HepG2 (cell line): ENCODE results near the gene MIA3. TPM values are rescaled to one million over a fixed set of nuclear protein-coding genes. Genes with fewer than 3 reads are reported as not detected.

Experiments used
- ATAC-seq: fragments of 200-7000 bp; cut with Tn5 transposase; 3 replicates; pipeline ENCODE4 v1.9.1; 2020; ENCODE audit warnings: mild to moderate bottlenecking, moderate library complexity
- BruUV-seq: library from RNA; stranded (reverse); fragments of 400-500 nt; replicated peaks from 2 replicates; lab custom pipeline; 2021; lab: Mats Ljungman, UMichigan
- CTCF ChIA-PET: fragments of 300-600 bp; formaldehyde crosslinking; extraction: SDS; loops from one replicate; lab custom pipeline; 2021; ENCODE audit warnings: low total read pairs, inconsistent platforms, low intra/inter-chr PET ratio; lab: Yijun Ruan, JAX
- POLR2A ChIA-PET: fragments of 350-600 bp; sonication (Branson Sonifier 250); formaldehyde crosslinking; loops from one replicate; lab custom pipeline; 2020; ENCODE audit warnings: antibody characterized with exemption, inconsistent platforms; lab: Yijun Ruan, JAX
- DNase-seq: peaks from one replicate; pipeline ENCODE4 v3.0.0-alpha.2; 2015; ENCODE audit warnings: low spot score
- FAIRE-seq: peaks from 3 replicates; lab custom pipeline; 2011; peaks lifted over from hg19 to GRCh38; lab: Jason Lieb, UNC
- H2AFZ ChIP-seq: one replicate; pipeline ENCODE4 v1.6.1; 2011; ENCODE audit warnings: low read length, inconsistent platforms
- H3K27ac ChIP-seq: fragments of 300-600 bp; 3 replicates; pipeline ENCODE4 v1.8.0; 2011; ENCODE audit warnings: mixed run types, mild to moderate bottlenecking, mixed read lengths, low read length, inconsistent platforms; ENCODE audit not compliant: insufficient read depth; ENCODE audit errors: extremely low read length
- H3K27me3 ChIP-seq, 2 experiments: fragments of 200-600 bp in 1 of 2; 2 replicates in 1 of 2; 3 replicates in 1 of 2; pipeline versions ENCODE4 v1.6.0 to v1.8.0; 2011; ENCODE audit warnings: low read length in 2 of 2, mild to moderate bottlenecking in 2 of 2, moderate library complexity in 2 of 2, inconsistent platforms in 1 of 2; ENCODE audit not compliant: insufficient read depth in 2 of 2, control insufficient read depth in 1 of 2
- H3K36me3 ChIP-seq, 2 experiments: fragments of 200-600 bp in 1 of 2; replicated peaks in 1 of 2; 2 replicates in 1 of 2; 3 replicates in 1 of 2; pipeline versions ENCODE4 v1.5.1 to v1.8.0; 2011; ENCODE audit warnings: low read length in 2 of 2, inconsistent platforms in 1 of 2; ENCODE audit not compliant: insufficient read depth in 2 of 2, control insufficient read depth in 1 of 2
- H3K4me1 ChIP-seq: 2 replicates; pipeline ENCODE4 v1.5.1; 2012; ENCODE audit warnings: low read length, inconsistent platforms; ENCODE audit not compliant: insufficient read depth
- H3K4me2 ChIP-seq: 2 replicates; pipeline ENCODE4 v1.6.0; 2011; ENCODE audit warnings: low read depth, low read length, inconsistent platforms
- H3K4me3 ChIP-seq, 3 experiments: fragments of 200-600 bp in 1 of 3; sonication (generic), shearing (Covaris generic) in 1 of 3; replicated peaks in 1 of 3; 2 replicates each; pipeline ENCODE4 v1.5.1; 2011 to 2016; ENCODE audit warnings: low read length in 3 of 3, inconsistent platforms in 2 of 3, low read depth in 2 of 3, mild to moderate bottlenecking in 2 of 3, control low read depth in 1 of 3, mixed read lengths in 1 of 3; ENCODE audit not compliant: insufficient read depth in 1 of 3
- H3K79me2 ChIP-seq: one replicate; pipeline ENCODE4 v1.6.1; 2011; ENCODE audit warnings: low read length, inconsistent platforms; ENCODE audit not compliant: insufficient read depth
- H3K9ac ChIP-seq: 2 replicates; pipeline ENCODE4 v1.6.0; 2011; ENCODE audit warnings: mild to moderate bottlenecking, low read depth, low read length, inconsistent platforms; ENCODE audit not compliant: insufficient read depth
- H3K9me3 ChIP-seq: 2 replicates; pipeline ENCODE4 v1.5.1; 2012; ENCODE audit warnings: mild to moderate bottlenecking, low read length
- H4K20me1 ChIP-seq: 2 replicates; pipeline ENCODE4 v1.6.0; 2011; ENCODE audit warnings: inconsistent platforms, mild to moderate bottlenecking, low read length, moderate library complexity; ENCODE audit not compliant: insufficient read depth
- CREM ChIP-seq, 2 experiments: sonication (generic) in 1 of 2; formaldehyde crosslinking in 1 of 2; IDR thresholded peaks; 2 replicates each; pipeline versions ENCODE4 v1.4.0 to v1.6.1; 2016 to 2020; ENCODE audit warnings: antibody characterized with exemption in 1 of 2, mild to moderate bottlenecking in 1 of 2, missing genetic modification reagents in 1 of 2
- DR1 ChIP-seq: sonication (generic); formaldehyde crosslinking; IDR thresholded peaks from 2 replicates; pipeline ENCODE4 v1.8.0; 2021; ENCODE audit warnings: mild to moderate bottlenecking, missing genetic modification reagents, inconsistent platforms
- FOXK2 ChIP-seq: fragments of 450-650 bp; IDR thresholded peaks from 2 replicates; pipeline ENCODE4 v1.6.1; 2016
- HOXA7 ChIP-seq: sonication (generic); formaldehyde crosslinking; IDR thresholded peaks from 2 replicates; pipeline ENCODE4 v1.8.1; 2022; ENCODE audit warnings: mild to moderate bottlenecking, missing genetic modification reagents, moderate library complexity
- MTF1 ChIP-seq: sonication (generic); formaldehyde crosslinking; IDR thresholded peaks from 2 replicates; pipeline ENCODE4 v1.5.0; 2020; ENCODE audit warnings: missing genetic modification reagents
- RBM39 ChIP-seq: fragments of 200-400 bp; formaldehyde crosslinking; IDR thresholded peaks from one replicate; pipeline ENCODE4 v1.6.1; 2018; ENCODE audit warnings: antibody characterized with exemption, mild to moderate bottlenecking, low read depth, low read length; ENCODE audit not compliant: poor library complexity, severe bottlenecking
- TAF1 ChIP-seq: sonication (generic); formaldehyde crosslinking; IDR thresholded peaks from 2 replicates; pipeline ENCODE4 v1.4.0; 2020; ENCODE audit warnings: missing genetic modification reagents
- TBP ChIP-seq: sonication (generic); formaldehyde crosslinking; IDR thresholded peaks from 2 replicates; pipeline ENCODE4 v1.5.0; 2020; ENCODE audit warnings: missing genetic modification reagents
- TEAD2 ChIP-seq: sonication (generic); formaldehyde crosslinking; IDR thresholded peaks from 2 replicates; pipeline ENCODE4 v1.9.0; 2021; ENCODE audit warnings: missing genetic modification reagents
- ZFYVE20 ChIP-seq: sonication (generic); formaldehyde crosslinking; IDR thresholded peaks from 2 replicates; pipeline ENCODE4 v1.8.0; 2023; ENCODE audit warnings: low read depth, mild to moderate bottlenecking, moderate library complexity, missing genetic modification reagents, borderline replicate concordance
- ZNF34 ChIP-seq: sonication (generic); formaldehyde crosslinking; IDR thresholded peaks from 2 replicates; pipeline ENCODE4 v1.4.0; 2020; ENCODE audit warnings: mild to moderate bottlenecking, missing genetic modification reagents, borderline replicate concordance
- ZNF44 ChIP-seq: sonication (generic); formaldehyde crosslinking; IDR thresholded peaks from 2 replicates; pipeline ENCODE4 v1.5.1; 2020; ENCODE audit warnings: mild to moderate bottlenecking, missing genetic modification reagents
- ZNF644 ChIP-seq: IDR thresholded peaks from 2 replicates; pipeline ENCODE4 v1.6.1; 2016; ENCODE audit warnings: low read depth
- ZSCAN12 ChIP-seq: sonication (generic); formaldehyde crosslinking; IDR thresholded peaks from 2 replicates; pipeline ENCODE4 v1.9.0; 2021; ENCODE audit warnings: mild to moderate bottlenecking, missing genetic modification reagents
- WGBS: methylation state at CpG from one replicate; pipeline ENCODE4 v1.1.6; 2017; ENCODE audit warnings: low lambda C conversion rate; 5-methylcytosine and 5-hydroxymethylcytosine counted together
- in situ Hi-C: cut with HindIII; loops from 2 replicates; pipeline ENCODE4 v1.10.0; 2017; ENCODE audit warnings: low pct_unique_long_range_greater_than_20kb; ENCODE audit not compliant: extremely low pct_ligation_motif_present
- intact Hi-C: fragments of 100-400 bp; cut with micrococcal nuclease; formaldehyde crosslinking; loops from one replicate; pipeline ENCODE4 v1.10.0; 2022; ENCODE audit not compliant: unreplicated experiment
- polyA plus RNA-seq, 8 experiments: library from polyadenylated mRNA; depleted of rRNA in 3 of 8; stranded (reverse) in 7 of 8; unstranded in 1 of 8; fragments of >200 nt; fragmentation: Illumina TruSeq in 4 of 8; extraction: Trizol in 4 of 8; gene quantifications; 2 replicates each; pipeline versions ENCODE4 v1.2.1 to v1.2.3, GENCODE V29; 2011 to 2016; ENCODE audit warnings: low read depth in 4 of 8, missing spikeins in 1 of 8, mixed read lengths in 1 of 8; ENCODE audit not compliant: insufficient read depth in 1 of 8
- total RNA-seq, 5 experiments: library from RNA; depleted of rRNA; stranded (reverse); fragments of >200 nt; fragmentation: Illumina TruSeq; extraction: Trizol; gene quantifications; 2 replicates each; pipeline ENCODE4 v1.2.3, GENCODE V29; 2016; ENCODE audit warnings: low read depth in 1 of 5
- TF ChIP-seq, protein P1 (sequence below): sonication (generic); formaldehyde crosslinking; IDR thresholded peaks from 2 replicates; pipeline ENCODE4 v1.9.0; 2022; ENCODE audit warnings: missing genetic modification reagents, mild to moderate bottlenecking, borderline replicate concordance
- TF ChIP-seq, protein P2 (sequence below): sonication (generic); formaldehyde crosslinking; IDR thresholded peaks from 2 replicates; pipeline ENCODE4 v1.5.0; 2020; ENCODE audit warnings: mild to moderate bottlenecking, missing genetic modification reagents, borderline replicate concordance
- TF ChIP-seq, protein P3 (sequence below): sonication (generic); formaldehyde crosslinking; conservative IDR thresholded peaks from 2 replicates; pipeline ENCODE4 v1.8.0; 2022; ENCODE audit warnings: mild to moderate bottlenecking, moderate library complexity, missing genetic modification reagents

The MIA3 gene
- total and polyA plus RNA-seq, 2 of the 13 experiments (the other 11 are each of a cell fraction or from before 2014, with no cell fraction given) = 45.6 to 48.7 TPM

DNA sequence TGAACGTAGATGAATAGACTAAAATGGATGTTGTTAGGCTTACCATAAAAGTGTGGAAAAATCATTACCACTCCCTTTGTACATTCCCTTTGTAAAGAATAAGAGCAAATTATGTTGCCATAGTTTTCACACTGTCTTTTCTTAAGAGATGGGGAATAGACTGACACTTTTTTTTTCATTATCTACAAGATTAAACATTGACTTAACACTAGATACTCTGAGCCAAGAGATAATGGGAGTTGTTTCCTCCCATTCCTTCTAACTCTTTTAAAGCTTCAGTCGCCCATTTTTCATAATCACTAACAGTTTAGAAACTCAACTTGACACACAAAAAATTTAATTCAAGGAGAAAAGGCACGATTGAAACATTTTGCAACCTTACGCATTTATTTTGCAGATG, 84.3 kb downstream of the MIA3 start:
- Histone ChIP-seq H3K4me1 (no peaks in the 10 kb centered on the region), H3K79me2 (peaks cover 11% of the 10 kb centered on the region), H3K9me3 (no peaks in the 10 kb centered on the region), H3K36me3 (peaks cover 0 to 10% of the 10 kb centered on the region in 2 experiments; a peak in 1 of 5 replicates), H3K4me2 (no peak overlapping the region), H3K4me3 (no peak overlapping the region), H3K27ac (no peak overlapping the region), H2AFZ (no peak overlapping the region), H3K27me3 (no peaks in the 10 kb centered on the region), H3K9ac (no peak overlapping the region), H4K20me1 (no peaks in the 10 kb centered on the region)
- in situ Hi-C loops = no loop called here
- DNase-seq (no peak), ATAC-seq (no peak), FAIRE-seq (no peak)
- POLR2A ChIA-PET = no interaction called here
- BruUV-seq = no TSS peak
- intact Hi-C loops = no loop called here
- TF ChIP-seq TBP (CRISPR knock-in tag) = no peak
- TF ChIP-seq ZNF644 (CRISPR knock-in tag) = no peak
- TF ChIP-seq, protein P1, sequence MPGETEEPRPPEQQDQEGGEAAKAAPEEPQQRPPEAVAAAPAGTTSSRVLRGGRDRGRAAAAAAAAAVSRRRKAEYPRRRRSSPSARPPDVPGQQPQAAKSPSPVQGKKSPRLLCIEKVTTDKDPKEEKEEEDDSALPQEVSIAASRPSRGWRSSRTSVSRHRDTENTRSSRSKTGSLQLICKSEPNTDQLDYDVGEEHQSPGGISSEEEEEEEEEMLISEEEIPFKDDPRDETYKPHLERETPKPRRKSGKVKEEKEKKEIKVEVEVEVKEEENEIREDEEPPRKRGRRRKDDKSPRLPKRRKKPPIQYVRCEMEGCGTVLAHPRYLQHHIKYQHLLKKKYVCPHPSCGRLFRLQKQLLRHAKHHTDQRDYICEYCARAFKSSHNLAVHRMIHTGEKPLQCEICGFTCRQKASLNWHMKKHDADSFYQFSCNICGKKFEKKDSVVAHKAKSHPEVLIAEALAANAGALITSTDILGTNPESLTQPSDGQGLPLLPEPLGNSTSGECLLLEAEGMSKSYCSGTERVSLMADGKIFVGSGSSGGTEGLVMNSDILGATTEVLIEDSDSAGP (CRISPR knock-in tag) = no peak
- TF ChIP-seq RBM39 = no peak
- TF ChIP-seq ZSCAN12 = no peak
- TF ChIP-seq FOXK2 = no peak
- no peak for TF ChIP-seq ZNF34 (CRISPR knock-in tag)
- TF ChIP-seq MTF1 = no peak
- no peak for TF ChIP-seq ZNF44
- TF ChIP-seq, protein P2, sequence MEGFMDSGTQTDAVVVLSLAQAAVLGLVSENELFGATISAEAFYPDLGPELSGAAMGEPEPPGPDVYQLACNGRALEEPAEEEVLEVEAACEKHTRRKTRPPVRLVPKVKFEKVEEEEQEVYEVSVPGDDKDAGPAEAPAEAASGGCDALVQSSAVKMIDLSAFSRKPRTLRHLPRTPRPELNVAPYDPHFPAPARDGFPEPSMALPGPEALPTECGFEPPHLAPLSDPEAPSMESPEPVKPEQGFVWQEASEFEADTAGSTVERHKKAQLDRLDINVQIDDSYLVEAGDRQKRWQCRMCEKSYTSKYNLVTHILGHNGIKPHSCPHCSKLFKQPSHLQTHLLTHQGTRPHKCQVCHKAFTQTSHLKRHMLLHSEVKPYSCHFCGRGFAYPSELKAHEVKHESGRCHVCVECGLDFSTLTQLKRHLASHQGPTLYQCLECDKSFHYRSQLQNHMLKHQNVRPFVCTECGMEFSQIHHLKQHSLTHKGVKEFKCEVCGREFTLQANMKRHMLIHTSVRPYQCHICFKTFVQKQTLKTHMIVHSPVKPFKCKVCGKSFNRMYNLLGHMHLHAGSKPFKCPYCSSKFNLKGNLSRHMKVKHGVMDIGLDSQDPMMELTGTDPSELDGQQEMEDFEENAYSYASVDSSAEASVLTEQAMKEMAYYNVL (CRISPR knock-in tag) = no peak
- no peak for TF ChIP-seq DR1 (CRISPR knock-in tag)
- no peak for TF ChIP-seq CREM (IDR thresholded peaks at IDR 0.05)
- no peak for TF ChIP-seq CREM (CRISPR knock-in tag; IDR thresholded peaks at IDR 0.05)
- TF ChIP-seq HOXA7 (CRISPR knock-in tag) = no peak
- no peak for TF ChIP-seq ZFYVE20 (CRISPR knock-in tag)
- TF ChIP-seq TAF1 (CRISPR knock-in tag) = no peak
- TF ChIP-seq TEAD2 (CRISPR knock-in tag) = no peak
- TF ChIP-seq, protein P3, sequence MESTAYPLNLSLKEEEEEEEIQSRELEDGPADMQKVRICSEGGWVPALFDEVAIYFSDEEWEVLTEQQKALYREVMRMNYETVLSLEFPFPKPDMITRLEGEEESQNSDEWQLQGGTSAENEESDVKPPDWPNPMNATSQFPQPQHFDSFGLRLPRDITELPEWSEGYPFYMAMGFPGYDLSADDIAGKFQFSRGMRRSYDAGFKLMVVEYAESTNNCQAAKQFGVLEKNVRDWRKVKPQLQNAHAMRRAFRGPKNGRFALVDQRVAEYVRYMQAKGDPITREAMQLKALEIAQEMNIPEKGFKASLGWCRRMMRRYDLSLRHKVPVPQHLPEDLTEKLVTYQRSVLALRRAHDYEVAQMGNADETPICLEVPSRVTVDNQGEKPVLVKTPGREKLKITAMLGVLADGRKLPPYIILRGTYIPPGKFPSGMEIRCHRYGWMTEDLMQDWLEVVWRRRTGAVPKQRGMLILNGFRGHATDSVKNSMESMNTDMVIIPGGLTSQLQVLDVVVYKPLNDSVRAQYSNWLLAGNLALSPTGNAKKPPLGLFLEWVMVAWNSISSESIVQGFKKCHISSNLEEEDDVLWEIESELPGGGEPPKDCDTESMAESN (CRISPR knock-in tag) = no peak
- WGBS = 98% methylated on average over 4 of the region's 4 CpGs
- CTCF ChIA-PET = no interaction called here
